OCI-LY7 (cell line): ENCODE data around the gene AK5. TPM values are rescaled to one million over a fixed set of nuclear protein-coding genes. Genes with fewer than 3 reads are reported as not detected.

ENCODE experiments used
- BruUV-seq: library from RNA; stranded (reverse); fragments of 400-500 nt; replicated peaks from 2 replicates; lab custom pipeline; 2021; lab: Mats Ljungman, UMichigan
- CTCF ChIA-PET: fragments of 300-600 bp; sonication (Branson Sonifier 250); formaldehyde crosslinking; loops from one replicate; lab custom pipeline; 2022; ENCODE audit warnings: antibody characterized with exemption; ENCODE audit not compliant: unreplicated experiment; lab: Charles Lee
- POLR2A ChIA-PET: fragments of 300-600 bp; sonication (Branson Sonifier 250); formaldehyde crosslinking; loops from one replicate; lab custom pipeline; 2022; ENCODE audit warnings: antibody characterized with exemption; lab: Charles Lee
- DNase-seq: peaks from one replicate; pipeline ENCODE4 v3.0.0-alpha.2; 2015; ENCODE audit warnings: low spot score
- H2AFZ ChIP-seq: fragments of 200-600 bp; sonication (generic), shearing (Covaris generic); 2 replicates; pipeline ENCODE4 v1.6.1; 2014; ENCODE audit warnings: mild to moderate bottlenecking, antibody characterized with exemption, low read length, moderate library complexity
- H3K27ac ChIP-seq: fragments of 200-600 bp; sonication (generic); 2 replicates; pipeline ENCODE4 v1.5.1; 2014; ENCODE audit warnings: mixed run types, low read depth, mild to moderate bottlenecking, moderate library complexity, low read length, inconsistent platforms; ENCODE audit not compliant: poor library complexity, severe bottlenecking
- H3K36me3 ChIP-seq: fragments of 200-600 bp; sonication (generic); 2 replicates; pipeline ENCODE4 v1.6.1; 2014; ENCODE audit warnings: mild to moderate bottlenecking, antibody characterized with exemption, low read length, moderate library complexity, mixed read lengths; ENCODE audit not compliant: insufficient read depth
- H3K4me1 ChIP-seq: fragments of 200-600 bp; sonication (generic); 2 replicates; pipeline ENCODE4 v1.5.1; 2014; ENCODE audit warnings: mild to moderate bottlenecking, low read length; ENCODE audit not compliant: insufficient read depth, poor library complexity, severe bottlenecking
- H3K4me2 ChIP-seq: fragments of 200-600 bp; sonication (generic); 2 replicates; pipeline ENCODE4 v1.6.1; 2014; ENCODE audit warnings: mild to moderate bottlenecking, low read length
- H3K4me3 ChIP-seq: fragments of 200-600 bp; sonication (generic); 2 replicates; pipeline ENCODE4 v1.5.1; 2014; ENCODE audit warnings: mild to moderate bottlenecking, low read depth, low read length; ENCODE audit not compliant: poor library complexity, severe bottlenecking
- H3K79me2 ChIP-seq: fragments of 200-600 bp; sonication (generic); 2 replicates; pipeline ENCODE4 v1.6.1; 2016; ENCODE audit warnings: low read depth, mild to moderate bottlenecking, low read length, moderate library complexity, mixed read lengths; ENCODE audit not compliant: insufficient read depth
- H3K9me2 ChIP-seq: fragments of 200-600 bp; sonication (generic); 2 replicates; pipeline ENCODE4 v1.6.1; 2016; ENCODE audit warnings: mild to moderate bottlenecking, low read length, mixed read lengths; ENCODE audit not compliant: insufficient read depth
- H3K9me3 ChIP-seq: fragments of 200-600 bp; sonication (generic); 2 replicates; pipeline ENCODE4 v1.6.1; 2014; ENCODE audit warnings: mild to moderate bottlenecking, mixed run types, low read length, mixed read lengths
- H4K20me1 ChIP-seq: fragments of 200-600 bp; sonication (generic); 2 replicates; pipeline ENCODE4 v1.6.1; 2014; ENCODE audit warnings: mild to moderate bottlenecking, antibody characterized with exemption, low read length, moderate library complexity, mixed read lengths; ENCODE audit not compliant: insufficient read depth
- CTCF ChIP-seq: fragments of 200-600 bp; sonication (generic); conservative IDR thresholded peaks from 2 replicates; pipeline ENCODE4 v1.5.1; 2014; ENCODE audit warnings: mild to moderate bottlenecking, antibody characterized with exemption, low read length, moderate library complexity, mixed read lengths
- EZH2phosphoT487 ChIP-seq: fragments of 200-600 bp; sonication (generic); IDR thresholded peaks from 2 replicates; pipeline ENCODE4 v1.6.1; 2018; ENCODE audit warnings: low read depth, borderline replicate concordance, mild to moderate bottlenecking, mixed run types, antibody characterized with exemption, low read length, moderate library complexity, mixed read lengths
- intact Hi-C: fragments of 100-400 bp; cut with micrococcal nuclease; formaldehyde crosslinking; loops from one replicate; pipeline ENCODE4 v1.10.0; 2022; ENCODE audit not compliant: unreplicated experiment
- total RNA-seq, 2 experiments: library from RNA; depleted of rRNA in 1 of 2; stranded (reverse); fragments of >200 nt in 1 of 2; shearing (Covaris generic) in 1 of 2; gene quantifications; 2 replicates each; pipeline ENCODE4 v1.2.3, GENCODE V29; 2014 to 2022

The AK5 gene
- total RNA-seq, 2 experiments from 2014 or later: not detected

GRCh38 chr1:77506771-77507170 lies 225.0 kb downstream of the AK5 start:
- no peaks in the 10 kb centered on the region for H3K9me3 ChIP-seq
- ChIA-PET CTCF (no interaction called here), POLR2A (interaction anchor here (0.7 kb wide), 1 partner anchor 543 kb away, joined by 3 read pairs; no protein-coding TSS in a partner anchor)
- no peaks in the 10 kb centered on the region for H3K36me3 ChIP-seq
- H3K4me1 ChIP-seq: no peaks in the 10 kb centered on the region
- H4K20me1 ChIP-seq: no peaks in the 10 kb centered on the region
- intact Hi-C loops: no loop called here
- H3K4me3 ChIP-seq: no peak overlapping the region
- H2AFZ ChIP-seq: no peak overlapping the region
- no peak overlapping the region for H3K27ac ChIP-seq
- H3K4me2 ChIP-seq: no peak overlapping the region
- no peak for TF ChIP-seq CTCF
- TF ChIP-seq EZH2phosphoT487: no peak
- H3K9me2 ChIP-seq: no peaks in the 10 kb centered on the region
- no peak for DNase-seq
- no TSS peak for BruUV-seq
- no peaks in the 10 kb centered on the region for H3K79me2 ChIP-seq

- Histone ChIP-seq H3K79me2 (no peaks in the 10 kb centered on the region), H3K9me2 (no peaks in the 10 kb centered on the region), H3K4me3 (no peak overlapping the region), H2AFZ (no peak overlapping the region), H3K4me2 (no peak overlapping the region), H3K9me3 (no peaks in the 10 kb centered on the region), H3K27ac (no peak overlapping the region), H3K36me3 (no peaks in the 10 kb centered on the region), H4K20me1 (no peaks in the 10 kb centered on the region), H3K4me1 (no peaks in the 10 kb centered on the region)
- DNase-seq: no peak
- TF ChIP-seq EZH2phosphoT487: no peak
- TF ChIP-seq CTCF: no peak
- no TSS peak for BruUV-seq
- intact Hi-C loops: no loop called here
- ChIA-PET CTCF (no interaction called here), POLR2A (interaction anchor here (0.9 kb wide), 1 partner anchor 31 kb away, joined by 3 read pairs; no protein-coding TSS in a partner anchor)
Measured at GRCh38 chr1:77509051-77509492, 227.3 kb downstream of the AK5 start.

GRCh38 chr1:77509898-77510297 lies 228.1 kb downstream of the AK5 start:
- no peaks in the 10 kb centered on the region for H3K9me3 ChIP-seq
- no peak overlapping the region for H3K4me3 ChIP-seq
- intact Hi-C loops: no loop called here
- ChIA-PET POLR2A (interaction anchor here (0.9 kb wide), 1 partner anchor 32 kb away, joined by 3 read pairs; no protein-coding TSS in a partner anchor), CTCF (no interaction called here)
- H3K27ac ChIP-seq: no peak overlapping the region
- no peaks in the 10 kb centered on the region for H4K20me1 ChIP-seq
- H3K9me2 ChIP-seq: no peaks in the 10 kb centered on the region
- H3K36me3 ChIP-seq: no peaks in the 10 kb centered on the region
- DNase-seq: no peak
- no peak overlapping the region for H3K4me2 ChIP-seq
- BruUV-seq: no TSS peak
- H3K79me2 ChIP-seq: no peaks in the 10 kb centered on the region
- H2AFZ ChIP-seq: no peak overlapping the region
- no peaks in the 10 kb centered on the region for H3K4me1 ChIP-seq
- TF ChIP-seq EZH2phosphoT487 (no peak), CTCF (no peak)
